HCT116 (cell line): ENCODE measurements around the gene HMGXB4. TPM values are rescaled to one million over a fixed set of nuclear protein-coding genes. Genes with fewer than 3 reads are reported as not detected.

Experiments used
- ATAC-seq: fragments of 200-7000 bp; cut with Tn5 transposase; 2 replicates; pipeline ENCODE4 v1.9.1; 2020; ENCODE audit warnings: mild to moderate bottlenecking, moderate library complexity
- BruUV-seq: library from RNA; stranded (reverse); fragments of 400-500 nt; replicated peaks from 2 replicates; lab custom pipeline; 2021; lab: Mats Ljungman, UMichigan
- CTCF ChIA-PET: fragments of 300-600 bp; sonication (Branson Sonifier 250); formaldehyde crosslinking; loops from one replicate; lab custom pipeline; 2021; ENCODE audit warnings: antibody characterized with exemption; lab: Charles Lee
- POLR2A ChIA-PET: fragments of 300-600, 350-600 bp; sonication (Branson Sonifier 250); formaldehyde crosslinking; loops from one replicate; lab custom pipeline; 2021; ENCODE audit warnings: antibody characterized with exemption; lab: Charles Lee
- RAD21 ChIA-PET, 2 experiments: fragments of 300-600 bp; sonication (Branson Sonifier 250); formaldehyde crosslinking; loops; one replicate each; lab custom pipeline; 2023; ENCODE audit warnings: low total read pairs in 2 of 2; ENCODE audit not compliant: uncharacterized antibody in 2 of 2, unreplicated experiment in 2 of 2, low non-redundant PET in 1 of 2; lab: Charles Lee
- DNase-seq: peaks from one replicate; pipeline ENCODE4 v3.0.0-alpha.2; 2010; ENCODE audit warnings: low read depth, low spot score
- H2AFZ ChIP-seq: fragments of 200-600 bp; shearing (Covaris generic), sonication (generic); 2 replicates; pipeline ENCODE4 v1.6.1; 2017; ENCODE audit warnings: low read depth, mixed run types, mixed read lengths, antibody characterized with exemption, low read length; ENCODE audit not compliant: poor library complexity, severe bottlenecking
- H3K27ac ChIP-seq: 2 replicates; pipeline ENCODE4 v1.5.1; 2012; ENCODE audit warnings: low read depth, low read length
- H3K27me3 ChIP-seq: fragments of 200-600 bp; sonication (generic); 2 replicates; pipeline ENCODE4 v1.6.1; 2016; ENCODE audit warnings: mixed run types, low read length, mixed read lengths; ENCODE audit not compliant: insufficient read depth
- H3K36me3 ChIP-seq, 2 experiments: fragments of 200-500 bp in 1 of 2; fragments of 200-600 bp in 1 of 2; sonication (Bioruptor generic) in 1 of 2; sonication (generic) in 1 of 2; 2 replicates each; pipeline versions ENCODE4 v1.5.1 to v1.6.1; 2014 to 2016; ENCODE audit warnings: low read length in 2 of 2, inconsistent platforms in 1 of 2, mixed read lengths in 1 of 2, mixed run types in 1 of 2; ENCODE audit not compliant: insufficient read depth in 2 of 2, control insufficient read depth in 1 of 2
- H3K4me1 ChIP-seq, 2 experiments: fragments of 200-600 bp in 1 of 2; sonication (generic) in 1 of 2; 2 replicates each; pipeline versions ENCODE4 v1.5.1 to v1.6.1; 2012 to 2017; ENCODE audit warnings: low read length in 2 of 2, inconsistent platforms in 1 of 2, mild to moderate bottlenecking in 1 of 2, mixed read lengths in 1 of 2, mixed run types in 1 of 2, moderate library complexity in 1 of 2; ENCODE audit not compliant: insufficient read depth in 2 of 2, control insufficient read depth in 1 of 2
- H3K4me2 ChIP-seq: fragments of 200-600 bp; sonication (generic); 2 replicates; pipeline ENCODE4 v1.6.1; 2017; ENCODE audit warnings: mixed run types, low read length, mixed read lengths
- H3K4me3 ChIP-seq, 2 experiments: fragments of 200-600 bp in 1 of 2; sonication (generic) in 1 of 2; replicated peaks in 1 of 2; 2 replicates each; pipeline ENCODE4 v1.5.1; 2011 to 2016; ENCODE audit warnings: low read length in 2 of 2, control low read depth in 1 of 2, low read depth in 1 of 2, mild to moderate bottlenecking in 1 of 2, mixed read lengths in 1 of 2, mixed run types in 1 of 2
- H3K79me2 ChIP-seq: fragments of 200-600 bp; sonication (generic); 2 replicates; pipeline ENCODE4 v1.6.1; 2017; ENCODE audit warnings: mild to moderate bottlenecking, mixed run types, low read length, moderate library complexity, mixed read lengths; ENCODE audit not compliant: insufficient read depth
- H3K9ac ChIP-seq: fragments of 200-600 bp; sonication (generic); 2 replicates; pipeline ENCODE4 v1.6.1; 2016; ENCODE audit warnings: low read length, mixed read lengths
- H3K9me2 ChIP-seq: fragments of 200-600 bp; sonication (generic), shearing (Covaris generic); 2 replicates; pipeline ENCODE4 v1.6.1; 2017; ENCODE audit warnings: mixed run types, mild to moderate bottlenecking, moderate library complexity; ENCODE audit not compliant: insufficient read depth
- H3K9me3 ChIP-seq, 2 experiments: fragments of 200-500 bp in 1 of 2; fragments of 200-600 bp in 1 of 2; sonication (Bioruptor generic) in 1 of 2; sonication (generic) in 1 of 2; 2 replicates each; pipeline ENCODE4 v1.6.1; 2014 to 2017; ENCODE audit warnings: low read length in 2 of 2, mixed read lengths in 2 of 2, inconsistent platforms in 1 of 2, low read depth in 1 of 2, mild to moderate bottlenecking in 1 of 2, mixed run types in 1 of 2, moderate library complexity in 1 of 2; ENCODE audit not compliant: control insufficient read depth in 1 of 2, insufficient read depth in 1 of 2
- H4K20me1 ChIP-seq: fragments of 200-600 bp; sonication (generic), shearing (Covaris generic); 2 replicates; pipeline ENCODE4 v1.6.1; 2017; ENCODE audit warnings: mixed run types, mild to moderate bottlenecking, moderate library complexity; ENCODE audit not compliant: insufficient read depth
- CEBPB ChIP-seq: IDR thresholded peaks from 2 replicates; pipeline ENCODE4 v1.6.1; 2012; ENCODE audit warnings: low read depth
- EZH2 ChIP-seq: fragments of 200-600 bp; sonication (generic); IDR thresholded peaks from 2 replicates; pipeline ENCODE4 v1.6.1; 2017; ENCODE audit warnings: antibody characterized with exemption, mixed run types
- FOSL1 ChIP-seq: IDR thresholded peaks from 2 replicates; pipeline ENCODE4 v1.6.1; 2012; ENCODE audit warnings: low read depth
- JUND ChIP-seq: IDR thresholded peaks from 2 replicates; pipeline ENCODE4 v1.6.1; 2012
- POLR2AphosphoS5 ChIP-seq: IDR thresholded peaks from 2 replicates; pipeline ENCODE4 v1.6.1; 2011; ENCODE audit warnings: mild to moderate bottlenecking, low read depth, low read length, moderate library complexity
- RAD21 ChIP-seq: IDR thresholded peaks from 2 replicates; pipeline ENCODE4 v1.6.1; 2012; ENCODE audit warnings: low read depth, mild to moderate bottlenecking
- ZNF274 ChIP-seq: fragments of 200-500 bp; sonication (Bioruptor generic); IDR thresholded peaks from 2 replicates; pipeline ENCODE4 v1.6.1; 2014; ENCODE audit warnings: mild to moderate bottlenecking, low read depth, low read length, inconsistent platforms
- intact Hi-C: fragments of 100-400 bp; cut with micrococcal nuclease; formaldehyde crosslinking; loops from 2 replicates; pipeline ENCODE4 v1.10.0; 2022
- total RNA-seq: library from RNA; stranded (reverse); gene quantifications from one replicate; pipeline ENCODE4 v1.2.1, GENCODE V29; 2021; ENCODE audit not compliant: unreplicated experiment

HMGXB4 gene
- total RNA-seq, 1 experiment from 2014 or later: 36.7 TPM

- no TSS peak for BruUV-seq
- no peak overlapping the region; a peak in 1 of 4 replicates for H3K4me3 ChIP-seq
- H3K9ac ChIP-seq: no peak overlapping the region
- ChIA-PET POLR2A (no interaction called here), RAD21 (no interaction called here), CTCF (no interaction called here)
- no peak for TF ChIP-seq RAD21
- peak; percentile 84 for TF ChIP-seq CEBPB
- TF ChIP-seq ZNF274: no peak
- TF ChIP-seq POLR2AphosphoS5: no peak
- no peaks in the 10 kb centered on the region for H4K20me1 ChIP-seq
- H3K27me3 ChIP-seq: no peaks in the 10 kb centered on the region
- H3K4me1 ChIP-seq: peaks cover 13 to 28% of the 10 kb centered on the region in 2 experiments
- ATAC-seq: no peak
- DNase-seq: no peak
- no peak overlapping the region for H3K27ac ChIP-seq
- H3K4me2 ChIP-seq: peak overlapping the region; percentile 99; the same call in 1 of the 2 replicates
- no peak overlapping the region for H2AFZ ChIP-seq
- peaks cover 3 to 4% of the 10 kb centered on the region in 2 experiments; a peak in 1 of 4 replicates for H3K36me3 ChIP-seq
- H3K9me2 ChIP-seq: no peaks in the 10 kb centered on the region
- H3K9me3 ChIP-seq: no peaks in the 10 kb centered on the region
- no peaks in the 10 kb centered on the region for H3K79me2 ChIP-seq
- intact Hi-C loops: no loop called here
Measured at GRCh38 chr22:35301372-35301874, 44.1 kb downstream of the HMGXB4 start.

- no peak overlapping the region for H3K4me3 ChIP-seq
- ChIA-PET POLR2A (no interaction called here), RAD21 (no interaction called here), CTCF (no interaction called here)
- H3K27me3 ChIP-seq: no peaks in the 10 kb centered on the region
- BruUV-seq: no TSS peak
- H3K9ac ChIP-seq: no peak overlapping the region
- no peaks in the 10 kb centered on the region for H3K9me3 ChIP-seq
- H3K4me1 ChIP-seq: peaks cover 13 to 31% of the 10 kb centered on the region in 2 experiments
- TF ChIP-seq JUND: no peak
- no peak for TF ChIP-seq FOSL1
- TF ChIP-seq CEBPB: no peak
- no peak for TF ChIP-seq EZH2
- TF ChIP-seq, all 23 proteins: peak for 0
- no peaks in the 10 kb centered on the region for H4K20me1 ChIP-seq
- H3K27ac ChIP-seq: no peak overlapping the region
- intact Hi-C loops: no loop called here
- H3K9me2 ChIP-seq: no peaks in the 10 kb centered on the region
- H2AFZ ChIP-seq: no peak overlapping the region
- no peaks in the 10 kb centered on the region for H3K79me2 ChIP-seq
- no peak overlapping the region for H3K4me2 ChIP-seq
- ATAC-seq (no peak), DNase-seq (no peak)
- no peaks in the 10 kb centered on the region for H3K36me3 ChIP-seq
Measured at GRCh38 chr22:35303029-35303624, 45.8 kb downstream of the HMGXB4 start.
